HG02885 (cell line): ENCODE measurements around the gene RABIF.
A peak's percentile ranks its signal among the peaks of the same experiment; 100 is the strongest.
"Not testable (repeated sequence)": the region's sequence is repeated elsewhere in the genome, so short reads cannot be mapped to it uniquely, and the experiment has no call there.

ENCODE experiments used
- ATAC-seq: cut with Tn5 transposase; IDR thresholded peaks from one replicate; pipeline ENCODE4 v1.9.1; 2021; ENCODE audit warnings: mild to moderate bottlenecking; ENCODE audit not compliant: unreplicated experiment, poor library complexity

RABIF gene

GRCh38 chr1:202888531-202889360 is at the start of gene RABIF:
RABIF (minus strand) TSS chr1:202889149; CDS start chr1:202889098, 51 bp downstream.
- ATAC-seq: peak; percentile 89

- ATAC-seq: no peak
These were observed 49.5 kb upstream of the RABIF start for GRCh38 chr1:202938287-202938925.

GRCh38 chr1:202936409-202936808 is 47.5 kb upstream of the RABIF start:
- ATAC-seq: not testable (repeated sequence)

GRCh38 chr1:202935844-202936243 is 46.9 kb upstream of the RABIF start:
- ATAC-seq: no peak

GRCh38 chr1:202934755-202935154 is 45.8 kb upstream of the RABIF start:
- no peak for ATAC-seq

GRCh38 chr1:202932476-202932875 is 43.5 kb upstream of the RABIF start:
- ATAC-seq: no peak

GRCh38 chr1:202926581-202927491 is 37.9 kb upstream of the RABIF start, which contains the start of gene KLHL12:
KLHL12 (minus strand) TSS chr1:202927234; CDS start chr1:202925162, 2,072 bp downstream.
- ATAC-seq: peak; percentile 94

- no peak for ATAC-seq
These were observed 34.6 kb upstream of the RABIF start for GRCh38 chr1:202923533-202923932.

GRCh38 chr1:202919615-202920014 is 30.7 kb upstream of the RABIF start:
- ATAC-seq: no peak

- no peak for ATAC-seq
These were observed 26.2 kb upstream of the RABIF start for GRCh38 chr1:202915146-202915545.

- ATAC-seq: not testable (repeated sequence)
These were observed 23.5 kb upstream of the RABIF start for GRCh38 chr1:202912476-202912875.

- no peak for ATAC-seq
These were observed 20.5 kb upstream of the RABIF start for GRCh38 chr1:202909494-202909893.

- ATAC-seq: no peak
These were observed 20.0 kb upstream of the RABIF start for GRCh38 chr1:202908998-202909397.

- no peak for ATAC-seq
These were observed 16.4 kb upstream of the RABIF start for GRCh38 chr1:202905331-202905730.

- ATAC-seq: not testable (repeated sequence)
These were observed 14.9 kb upstream of the RABIF start for GRCh38 chr1:202903808-202904207.

- ATAC-seq: no peak
These were observed 12.6 kb upstream of the RABIF start for GRCh38 chr1:202901555-202901954.

GRCh38 chr1:202892501-202892900 is 3.6 kb upstream of the RABIF start:
- no peak for ATAC-seq

GRCh38 chr1:202890392-202890791 is 1.4 kb upstream of the RABIF start:
- no peak for ATAC-seq

GRCh38 chr1:202888221-202888530 is 773 bp downstream of the RABIF start:
- ATAC-seq: no peak

GRCh38 chr1:202880961-202881460 is 7.9 kb downstream of the RABIF start:
- ATAC-seq: no peak
